ENCODE data around the gene PGLYRP2. TPM values are rescaled to one million over a fixed set of nuclear protein-coding genes. Genes with fewer than 3 reads are reported as not detected.

PGLYRP2 gene
- total and polyA plus RNA-seq, 2 donors (not counting 3 experiments of a cell fraction or from before 2014, with no cell fraction given), result 0.03 to 0.18 TPM

GRCh38 chr19:15475611-15476010, 3.7 kb downstream of the PGLYRP2 start:
- no TSS peak for BruUV-seq (replicated peaks)
- Histone ChIP-seq H2AFZ (ENCODE audit: low read depth, low read length) (no peak overlapping the region), H3K27me3 (ENCODE audit: control insufficient read depth in 2 of 2, insufficient read depth in 2 of 2, low read length in 2 of 2) (peaks cover 0 to 4% of the 10 kb centered on the region in 2 experiments), H3K9ac (replicated peaks; ENCODE audit: extremely low read depth, insufficient read depth, low read length) (no peak overlapping the region), H3K79me2 (ENCODE audit: control insufficient read depth, insufficient read depth, low read length) (no peaks in the 10 kb centered on the region), H3K9me3 (replicated peaks; ENCODE audit: control insufficient read depth, insufficient read depth, low read length) (no peaks in the 10 kb centered on the region), H3K4me1 (ENCODE audit: control insufficient read depth, extremely low read depth, insufficient read depth, low read length) (no peaks in the 10 kb centered on the region), H3K27ac (ENCODE audit: insufficient read depth, low read depth, low read length) (no peak overlapping the region), H3K36me3 (ENCODE audit: control insufficient read depth in 2 of 2, extremely low read depth in 1 of 2, insufficient read depth in 2 of 2, low read length in 2 of 2) (no peaks in the 10 kb centered on the region), H4K20me1 (replicated peaks; ENCODE audit: control insufficient read depth, extremely low read depth, insufficient read depth, low read length) (no peaks in the 10 kb centered on the region), H3K4me2 (ENCODE audit: insufficient read depth, low read length) (no peak overlapping the region), H3K9me1 (replicated peaks; ENCODE audit: control insufficient read depth, extremely low read depth, insufficient read depth, low read length) (no peaks in the 10 kb centered on the region), H3K4me3 (replicated peaks in 1 of 3; ENCODE audit: insufficient read depth in 1 of 3, low read depth in 1 of 3, low read length in 3 of 3) (no peak overlapping the region)
- intact Hi-C loops (cut with micrococcal nuclease) (no loop called here), dilution Hi-C loops (cut with MboI; ENCODE audit: extremely low pct_ligation_motif_present, low sequenced_read_pairs) (no loop called here)
- POLR2A ChIA-PET, result no interaction called here
- no peak for FAIRE-seq
- TF ChIP-seq GATA2 (IDR thresholded peaks at IDR 0.05; ENCODE audit: insufficient read depth, insufficient read length, low read depth, low read length) (no peak), FOS (IDR thresholded peaks at IDR 0.05; ENCODE audit: borderline replicate concordance, insufficient read depth, low read length) (no peak), EZH2 (IDR thresholded peaks at IDR 0.05; ENCODE audit: borderline replicate concordance, low read depth, low read length, severe bottlenecking) (no peak), MAX (IDR thresholded peaks at IDR 0.05; ENCODE audit: insufficient read depth, insufficient read length) (no peak), JUN (IDR thresholded peaks at IDR 0.05; ENCODE audit: borderline replicate concordance, insufficient read depth, insufficient read length, low read depth) (no peak), POLR2AphosphoS5 (IDR thresholded peaks at IDR 0.05; ENCODE audit: insufficient read depth, low read depth, low read length) (no peak), POLR2A (IDR thresholded peaks at IDR 0.05; ENCODE audit: low read depth, low read length) (no peak), MYC (IDR thresholded peaks at IDR 0.05; ENCODE audit: low read depth, low read length) (no peak)
- TF ChIP-seq, protein P1, sequence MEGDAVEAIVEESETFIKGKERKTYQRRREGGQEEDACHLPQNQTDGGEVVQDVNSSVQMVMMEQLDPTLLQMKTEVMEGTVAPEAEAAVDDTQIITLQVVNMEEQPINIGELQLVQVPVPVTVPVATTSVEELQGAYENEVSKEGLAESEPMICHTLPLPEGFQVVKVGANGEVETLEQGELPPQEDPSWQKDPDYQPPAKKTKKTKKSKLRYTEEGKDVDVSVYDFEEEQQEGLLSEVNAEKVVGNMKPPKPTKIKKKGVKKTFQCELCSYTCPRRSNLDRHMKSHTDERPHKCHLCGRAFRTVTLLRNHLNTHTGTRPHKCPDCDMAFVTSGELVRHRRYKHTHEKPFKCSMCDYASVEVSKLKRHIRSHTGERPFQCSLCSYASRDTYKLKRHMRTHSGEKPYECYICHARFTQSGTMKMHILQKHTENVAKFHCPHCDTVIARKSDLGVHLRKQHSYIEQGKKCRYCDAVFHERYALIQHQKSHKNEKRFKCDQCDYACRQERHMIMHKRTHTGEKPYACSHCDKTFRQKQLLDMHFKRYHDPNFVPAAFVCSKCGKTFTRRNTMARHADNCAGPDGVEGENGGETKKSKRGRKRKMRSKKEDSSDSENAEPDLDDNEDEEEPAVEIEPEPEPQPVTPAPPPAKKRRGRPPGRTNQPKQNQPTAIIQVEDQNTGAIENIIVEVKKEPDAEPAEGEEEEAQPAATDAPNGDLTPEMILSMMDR (IDR thresholded peaks at IDR 0.05; ENCODE audit: extremely low read depth in 1 of 2, insufficient read depth in 1 of 2, low read depth in 1 of 2, low read length in 2 of 2), result no peak
- no peak for DNase-seq (ENCODE audit: low read depth, low spot score)
- CTCF ChIA-PET, result interaction anchor here (1.3 kb wide), 1 partner anchor 9 kb away, joined by 3 read pairs; no protein-coding TSS in a partner anchor
